RPMI8226 (cell line): ENCODE measurements around the gene BET1.
A peak's percentile ranks its signal among the peaks of the same experiment; 100 is the strongest.

Experiments
- DNase-seq: peaks from one replicate; pipeline ENCODE4 v3.0.0-alpha.2; 2015

BET1 gene

GRCh38 chr7:94011714-94012353 is 7.7 kb upstream of the BET1 start:
- no peak for DNase-seq

- no peak for DNase-seq
Measured at GRCh38 chr7:94008537-94008936, 4.4 kb upstream of the BET1 start.

GRCh38 chr7:94005753-94006152 is 1.6 kb upstream of the BET1 start:
- no peak for DNase-seq

GRCh38 chr7:94003446-94004023 is 620 bp downstream of the BET1 start:
- DNase-seq: peak; percentile 16

GRCh38 chr7:94001396-94001795 is 2.8 kb downstream of the BET1 start:
- no peak for DNase-seq

- DNase-seq: no peak
Measured at GRCh38 chr7:93997868-93998267, 6.3 kb downstream of the BET1 start.

GRCh38 chr7:93992421-93993110 is 11.6 kb downstream of the BET1 start:
- no peak for DNase-seq

GRCh38 chr7:93987297-93987696 is 16.9 kb downstream of the BET1 start:
- no peak for DNase-seq

- DNase-seq: no peak
Measured at GRCh38 chr7:93985101-93985500, 19.1 kb downstream of the BET1 start.

- DNase-seq: no peak
Measured at GRCh38 chr7:93984024-93984423, 20.1 kb downstream of the BET1 start.

- no peak for DNase-seq
Measured at GRCh38 chr7:93981480-93981874, 22.7 kb downstream of the BET1 start.

- DNase-seq: no peak
Measured at GRCh38 chr7:93980744-93981479, 23.2 kb downstream of the BET1 start.

- no peak for DNase-seq
Measured at GRCh38 chr7:93977211-93977950, 26.8 kb downstream of the BET1 start.

GRCh38 chr7:93973134-93973533 is 31.0 kb downstream of the BET1 start:
- no peak for DNase-seq

- no peak for DNase-seq
Measured at GRCh38 chr7:93972029-93972725, 32.0 kb downstream of the BET1 start.

- no peak for DNase-seq
Measured at GRCh38 chr7:93968911-93969620, 35.1 kb downstream of the BET1 start.

- no peak for DNase-seq
Measured at GRCh38 chr7:93964813-93965212, 39.3 kb downstream of the BET1 start.

GRCh38 chr7:93964262-93964661 is 39.9 kb downstream of the BET1 start:
- no peak for DNase-seq

- no peak for DNase-seq
Measured at GRCh38 chr7:93960986-93961385, 43.2 kb downstream of the BET1 start.

- no peak for DNase-seq
Measured at GRCh38 chr7:93958651-93959050, 45.5 kb downstream of the BET1 start.

GRCh38 chr7:93958216-93958615 is 45.9 kb downstream of the BET1 start:
- no peak for DNase-seq

GRCh38 chr7:93957767-93958166 is 46.4 kb downstream of the BET1 start:
- DNase-seq: no peak
